Endothelial cell of umbilical vein (primary cell): ENCODE measurements around the gene C9orf152.

Source experiments
- CTCF ChIP-seq, 2 donors: IDR thresholded peaks; 1 replicate in 1 of 2; 2 replicates in 1 of 2; pipeline ENCODE4 v1.5.1; 2011; ENCODE audit warnings: low read length in 2 of 2, mild to moderate bottlenecking in 2 of 2, moderate library complexity in 2 of 2, control low read depth in 1 of 2, inconsistent platforms in 1 of 2, low read depth in 1 of 2; ENCODE audit not compliant: insufficient read depth in 1 of 2; ENCODE audit errors: extremely low read depth in 1 of 2
- EZH2 ChIP-seq: IDR thresholded peaks from 2 replicates; pipeline ENCODE4 v1.6.1; 2012; ENCODE audit warnings: borderline replicate concordance, low read depth, mild to moderate bottlenecking, moderate library complexity, low read length, inconsistent platforms; ENCODE audit not compliant: severe bottlenecking
- FOS ChIP-seq: IDR thresholded peaks from 2 replicates; pipeline ENCODE4 v1.6.1; 2011; ENCODE audit warnings: mild to moderate bottlenecking, low read length, moderate library complexity, borderline replicate concordance; ENCODE audit not compliant: insufficient read depth
- POLR2AphosphoS5 ChIP-seq: IDR thresholded peaks from 2 replicates; pipeline ENCODE4 v1.6.1; 2012; ENCODE audit warnings: low read depth, mild to moderate bottlenecking, control low read depth, low read length, moderate library complexity; ENCODE audit not compliant: insufficient read depth

GRCh38 chr9:110153431-110153830, 54.5 kb downstream of the C9orf152 start:
- no peak for TF ChIP-seq EZH2
- no peak for TF ChIP-seq CTCF (IDR thresholded peaks at IDR 0.05; ENCODE audit: extremely low read depth in 1 of 2, insufficient read depth in 1 of 2, low read depth in 1 of 2, low read length in 2 of 2)
- TF ChIP-seq POLR2AphosphoS5, result no peak
- TF ChIP-seq FOS, result no peak
